CD8-positive, alpha-beta memory T cell (primary cell): Measurements from ENCODE around the gene DYDC1. TPM values are rescaled to one million over a fixed set of nuclear protein-coding genes. Genes with fewer than 3 reads are reported as not detected.
A peak's percentile ranks its signal among the peaks of the same experiment; 100 is the strongest.
"Not testable (repeated sequence)": the region's sequence is repeated elsewhere in the genome, so short reads cannot be mapped to it uniquely, and the experiment has no call there.

Experiments used
- CTCF ChIA-PET: fragments of 350-600 bp; sonication (Branson Sonifier 250); formaldehyde crosslinking; loops from one replicate; lab custom pipeline; 2021; ENCODE audit warnings: antibody characterized with exemption; lab: Charles Lee
- POLR2A ChIA-PET: fragments of 350-600 bp; sonication (Branson Sonifier 250); formaldehyde crosslinking; loops from one replicate; lab custom pipeline; 2021; ENCODE audit warnings: antibody characterized with exemption; lab: Charles Lee
- DNase-seq, 5 donors: peaks; one replicate each; pipeline versions ENCODE4 v3.0.0 to v3.0.0-alpha.2; 2020 to 2022; ENCODE audit warnings: mixed read lengths in 1 of 5
- H3K27ac ChIP-seq: one replicate; pipeline ENCODE4 v1.7.0; 2013; ENCODE audit warnings: low read depth, mild to moderate bottlenecking, low read length, moderate library complexity
- H3K27me3 ChIP-seq: 2 replicates; pipeline ENCODE4 v1.7.0; 2013; ENCODE audit warnings: low read length, mild to moderate bottlenecking; ENCODE audit not compliant: insufficient read depth, poor library complexity, severe bottlenecking
- H3K36me3 ChIP-seq: 2 replicates; pipeline ENCODE4 v1.7.0; 2013; ENCODE audit warnings: mild to moderate bottlenecking, low read length, moderate library complexity; ENCODE audit not compliant: insufficient read depth
- H3K4me1 ChIP-seq: 2 replicates; pipeline ENCODE4 v1.7.0; 2013; ENCODE audit warnings: mild to moderate bottlenecking, low read length, moderate library complexity; ENCODE audit not compliant: insufficient read depth
- H3K4me3 ChIP-seq: 2 replicates; pipeline ENCODE4 v1.7.0; 2013; ENCODE audit warnings: mild to moderate bottlenecking, low read length
- H3K9me3 ChIP-seq: 2 replicates; pipeline ENCODE4 v1.7.0; 2013; ENCODE audit warnings: mild to moderate bottlenecking, low read length
- H3K27ac Mint-ChIP-seq, 8 donors: one replicate each; pipeline ENCODE4 v1.8.0; 2020 to 2021; ENCODE audit warnings: mixed read lengths in 8 of 8, mild to moderate bottlenecking in 6 of 8, inconsistent platforms in 3 of 8, moderate library complexity in 3 of 8
- H3K27me3 Mint-ChIP-seq, 2 donors: one replicate each; pipeline ENCODE4 v1.8.0; 2020 to 2021; ENCODE audit warnings: mixed read lengths in 2 of 2, mild to moderate bottlenecking in 1 of 2, moderate library complexity in 1 of 2
- H3K36me3 Mint-ChIP-seq, 3 donors: one replicate each; pipeline ENCODE4 v1.8.0; 2020 to 2021; ENCODE audit warnings: mixed read lengths in 3 of 3, inconsistent platforms in 1 of 3, mild to moderate bottlenecking in 1 of 3
- H3K4me1 Mint-ChIP-seq, 3 donors: one replicate each; pipeline ENCODE4 v1.8.0; 2020 to 2021; ENCODE audit warnings: mixed read lengths in 3 of 3, inconsistent platforms in 1 of 3, mild to moderate bottlenecking in 1 of 3
- H3K4me3 Mint-ChIP-seq, 7 donors: one replicate each; pipeline ENCODE4 v1.8.0; 2020 to 2021; ENCODE audit warnings: mixed read lengths in 7 of 7, mild to moderate bottlenecking in 6 of 7, moderate library complexity in 4 of 7, inconsistent platforms in 2 of 7
- H3K9me3 Mint-ChIP-seq, 5 donors: one replicate each; pipeline ENCODE4 v1.8.0; 2020 to 2022; ENCODE audit warnings: mixed read lengths in 5 of 5, mild to moderate bottlenecking in 3 of 5, moderate library complexity in 2 of 5, inconsistent platforms in 1 of 5
- polyA plus RNA-seq: library from polyadenylated mRNA; unstranded; fragments of 300-500 nt; fragmentation: Illumina TruSeq; gene quantifications from one replicate; pipeline ENCODE4 v1.2.3, GENCODE V29; 2021
- total RNA-seq, 2 experiments: library from RNA; stranded (reverse); gene quantifications; one replicate each; pipeline ENCODE4 v1.2.3, GENCODE V29; 2021

DYDC1 gene
- total and polyA plus RNA-seq, 3 experiments from 2014 or later, result not detected

DNA sequence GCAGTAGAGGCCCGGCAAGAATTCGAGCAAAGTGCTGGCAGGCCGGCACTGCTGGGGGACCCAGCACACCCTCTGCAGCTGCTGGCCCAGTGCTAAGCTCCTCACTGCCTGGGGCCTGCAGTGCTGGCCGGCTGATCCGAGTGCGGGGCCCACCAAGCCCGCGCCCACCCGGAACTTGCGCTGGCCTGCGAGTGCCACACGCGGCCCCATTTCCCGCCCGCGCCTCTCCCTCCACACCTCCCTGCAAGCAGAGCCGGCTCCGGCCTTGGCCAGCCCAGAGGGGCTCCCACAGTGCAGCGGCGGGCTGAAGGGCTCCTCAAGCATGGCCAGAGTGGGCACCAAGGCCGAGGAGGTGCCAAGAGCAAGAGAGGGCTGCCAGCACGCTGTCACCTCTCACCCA is 3.1 kb upstream of the DYDC1 start:
- Mint-ChIP-seq H3K36me3 (no peaks in the 10 kb centered on the region), H3K9me3 (no peaks in the 10 kb centered on the region), H3K4me1 (peaks cover 9 to 14% (median 10%) of the 10 kb centered on the region in 3 donors), H3K27ac (no peak overlapping the region), H3K27me3 (peaks cover 22 to 28% of the 10 kb centered on the region in 2 donors), H3K4me3 (no peak overlapping the region)
- Histone ChIP-seq H3K4me1 (no peaks in the 10 kb centered on the region), H3K4me3 (no peak overlapping the region), H3K27me3 (no peaks in the 10 kb centered on the region), H3K27ac (no peak overlapping the region), H3K9me3 (no peaks in the 10 kb centered on the region), H3K36me3 (no peaks in the 10 kb centered on the region)
- DNase-seq, result no peak
- POLR2A ChIA-PET, result no interaction called here
- CTCF ChIA-PET, result interaction anchor here (0.9 kb wide), 1 partner anchor 12 kb away, joined by 3 read pairs; no protein-coding TSS in a partner anchor

DNA sequence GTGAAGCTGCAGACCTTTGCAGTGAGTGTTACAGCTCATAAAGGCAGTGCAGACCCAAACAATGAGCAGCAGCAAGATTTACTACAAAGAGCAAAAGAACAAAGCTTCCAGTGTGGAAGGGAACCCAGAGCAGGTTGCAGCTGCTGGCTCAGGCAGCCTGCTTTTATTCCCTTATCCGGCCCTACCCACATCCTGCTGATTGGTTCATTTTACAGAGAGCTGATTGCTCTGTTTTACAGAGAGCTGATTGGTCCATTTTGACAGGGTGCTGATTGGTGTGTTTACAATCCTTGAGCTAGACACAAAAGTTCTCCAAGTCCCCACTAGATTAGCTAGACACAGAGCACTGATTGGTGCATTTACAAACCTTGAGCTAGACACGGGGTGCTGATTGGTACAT is 2.4 kb upstream of the DYDC1 start:
- H3K4me3 ChIP-seq, DNase-seq, POLR2A ChIA-PET, H3K4me1 ChIP-seq, H3K27me3 ChIP-seq, H3K27ac ChIP-seq, H3K36me3 ChIP-seq, H3K4me3 Mint-ChIP-seq, H3K9me3 Mint-ChIP-seq, H3K36me3 Mint-ChIP-seq, H3K9me3 ChIP-seq: not testable (repeated sequence)
- CTCF ChIA-PET, result interaction anchor here (0.9 kb wide), 1 partner anchor 12 kb away, joined by 3 read pairs; no protein-coding TSS in a partner anchor
- H3K27me3 Mint-ChIP-seq, result peaks cover 22 to 31% of the 10 kb centered on the region in 2 donors
- H3K4me1 Mint-ChIP-seq, result peaks cover 9 to 14% (median 10%) of the 10 kb centered on the region in 3 donors
- H3K27ac Mint-ChIP-seq, result peak overlapping the region in 1 of 8 donors; percentile 60

DNA sequence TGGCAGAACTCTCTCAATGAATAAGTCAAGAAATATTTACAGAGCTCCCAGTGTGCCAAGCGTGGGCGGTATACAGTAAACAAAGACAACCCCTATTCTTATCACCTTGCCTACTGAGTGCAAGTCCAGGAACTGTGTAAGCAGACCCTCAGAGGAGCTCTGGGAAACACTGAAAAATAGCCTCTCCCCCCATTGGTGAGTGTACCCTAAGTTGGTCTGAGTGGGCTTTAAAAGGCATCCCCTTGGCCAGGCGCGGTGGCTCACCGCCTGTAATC is 1.2 kb upstream of the DYDC1 start:
- Mint-ChIP-seq H3K36me3 (no peaks in the 10 kb centered on the region), H3K4me1 (peaks cover 9 to 14% (median 10%) of the 10 kb centered on the region in 3 donors), H3K4me3 (peak overlapping the region in 2 of 7 donors; percentile 5 to 60), H3K9me3 (no peaks in the 10 kb centered on the region), H3K27me3 (peaks cover 25 to 38% of the 10 kb centered on the region in 2 donors), H3K27ac (no peak overlapping the region)
- Histone ChIP-seq H3K4me1 (no peaks in the 10 kb centered on the region), H3K36me3 (no peaks in the 10 kb centered on the region), H3K27me3 (no peaks in the 10 kb centered on the region), H3K27ac (no peak overlapping the region), H3K9me3 (no peaks in the 10 kb centered on the region), H3K4me3 (no peak overlapping the region)
- CTCF ChIA-PET, result no interaction called here
- DNase-seq, result no peak
- POLR2A ChIA-PET, result no interaction called here

DNA sequence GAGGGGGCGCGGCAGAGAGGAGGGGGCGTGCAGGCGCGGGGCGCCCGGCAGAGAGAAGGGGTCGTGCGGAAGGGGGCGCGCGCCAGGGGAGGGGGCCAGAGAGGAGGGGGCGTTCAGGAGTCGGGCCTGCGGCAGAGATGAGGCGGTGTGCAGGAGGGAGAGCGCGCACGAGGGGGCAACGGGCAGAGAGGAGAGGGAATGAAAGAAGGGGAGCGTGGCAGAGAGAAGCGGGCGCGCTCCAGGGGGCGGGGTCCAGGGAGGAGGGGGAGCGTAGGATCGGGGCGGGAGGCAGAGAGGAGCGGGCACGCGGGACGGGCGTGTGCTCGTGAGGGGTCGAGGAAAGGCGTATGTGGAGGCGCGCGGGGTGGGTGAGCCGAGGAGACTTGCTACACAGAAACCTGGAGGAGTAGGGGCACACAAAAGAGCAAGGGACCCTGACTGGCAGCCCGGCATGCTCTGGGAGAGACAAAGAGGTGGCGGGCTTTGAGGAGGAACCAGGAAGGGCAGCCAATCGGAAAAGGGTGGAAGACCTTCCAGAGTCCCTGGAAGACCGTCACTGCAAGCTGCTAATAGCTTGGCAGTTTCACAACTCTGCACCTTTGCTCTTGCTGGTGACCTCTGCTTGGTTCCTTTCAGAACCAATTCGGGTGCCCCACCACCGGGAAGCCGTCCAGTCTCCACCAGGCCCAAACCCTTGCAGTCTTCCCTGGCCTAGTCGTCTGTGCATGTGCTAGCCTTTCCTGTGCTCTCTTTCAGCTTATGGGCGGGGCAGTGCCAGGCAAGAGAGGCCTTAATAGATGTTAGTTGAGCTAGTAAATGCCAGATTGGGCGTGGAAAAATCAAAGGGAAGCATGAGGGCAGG is 665 bp upstream of the DYDC1 start:
- H3K4me3 ChIP-seq, result no peak overlapping the region
- DNase-seq, result peak in 1 of 5 donors; percentile 3
- Mint-ChIP-seq H3K27ac (no peak overlapping the region), H3K4me3 (peak overlapping the region in 6 of 7 donors; percentile 38 to 71 (median 58)), H3K36me3 (no peaks in the 10 kb centered on the region), H3K9me3 (no peaks in the 10 kb centered on the region), H3K4me1 (peaks cover 9 to 14% (median 10%) of the 10 kb centered on the region in 3 donors), H3K27me3 (peaks cover 25 to 42% of the 10 kb centered on the region in 2 donors)
- H3K27me3 ChIP-seq, result no peaks in the 10 kb centered on the region
- H3K36me3 ChIP-seq, result no peaks in the 10 kb centered on the region
- CTCF ChIA-PET, result no interaction called here
- no peak overlapping the region for H3K27ac ChIP-seq
- H3K9me3 ChIP-seq, result no peaks in the 10 kb centered on the region
- POLR2A ChIA-PET, result no interaction called here
- H3K4me1 ChIP-seq, result no peaks in the 10 kb centered on the region

DNA sequence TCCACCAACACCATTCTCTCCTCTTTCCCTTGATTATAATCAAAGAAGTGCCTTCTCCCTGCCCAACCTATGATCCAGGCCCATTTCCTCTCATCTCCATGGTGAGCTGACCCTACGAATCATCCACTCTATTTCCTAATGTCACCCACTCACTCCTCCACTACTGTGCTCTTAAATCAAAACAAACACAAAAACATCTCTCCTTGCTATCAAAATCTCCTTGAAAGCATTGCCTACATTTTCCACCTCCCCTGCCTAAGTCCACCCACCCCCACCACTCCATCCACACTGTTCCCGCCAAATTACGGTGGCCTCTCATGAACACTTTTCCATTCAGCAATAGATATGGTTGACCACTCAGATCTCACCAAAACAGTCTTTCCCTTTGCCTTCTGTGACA is 5.3 kb downstream of the DYDC1 start:
- ChIA-PET CTCF (no interaction called here), POLR2A (no interaction called here)
- Histone ChIP-seq H3K4me1 (no peaks in the 10 kb centered on the region), H3K27me3 (no peaks in the 10 kb centered on the region), H3K4me3 (no peak overlapping the region), H3K27ac (no peak overlapping the region), H3K36me3 (no peaks in the 10 kb centered on the region), H3K9me3 (no peaks in the 10 kb centered on the region)
- peaks cover 0 to 2% (median 0%) of the 10 kb centered on the region in 3 donors for H3K36me3 Mint-ChIP-seq
- H3K27me3 Mint-ChIP-seq, result peaks cover 19 to 54% of the 10 kb centered on the region in 2 donors
- no peak overlapping the region for H3K4me3 Mint-ChIP-seq
- peaks cover 8 to 10% (median 10%) of the 10 kb centered on the region in 3 donors for H3K4me1 Mint-ChIP-seq
- no peak for DNase-seq
- H3K9me3 Mint-ChIP-seq, result no peaks in the 10 kb centered on the region
- peak overlapping the region in 2 of 8 donors; percentile 2 to 8 for H3K27ac Mint-ChIP-seq

DNA sequence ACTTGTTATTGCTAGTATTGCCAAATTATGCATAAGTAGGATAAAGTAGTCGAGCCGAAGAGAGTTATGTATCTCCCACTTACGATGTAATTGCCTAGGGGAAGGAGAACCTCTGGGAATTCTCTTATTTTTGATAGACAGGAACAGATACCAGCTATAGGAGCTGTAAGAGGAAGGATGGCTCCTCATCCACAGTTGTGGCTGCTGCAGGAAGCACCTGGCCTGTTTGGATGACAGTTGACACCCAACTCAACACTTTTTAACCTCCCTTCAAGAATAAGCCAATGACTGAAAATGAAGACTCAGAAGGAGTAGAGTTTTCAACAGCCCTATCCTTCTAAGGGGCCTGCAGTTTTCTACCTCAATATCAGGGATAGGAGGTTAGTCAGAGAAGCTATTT is 6.3 kb downstream of the DYDC1 start:
- no peaks in the 10 kb centered on the region for H3K4me1 Mint-ChIP-seq

DNA sequence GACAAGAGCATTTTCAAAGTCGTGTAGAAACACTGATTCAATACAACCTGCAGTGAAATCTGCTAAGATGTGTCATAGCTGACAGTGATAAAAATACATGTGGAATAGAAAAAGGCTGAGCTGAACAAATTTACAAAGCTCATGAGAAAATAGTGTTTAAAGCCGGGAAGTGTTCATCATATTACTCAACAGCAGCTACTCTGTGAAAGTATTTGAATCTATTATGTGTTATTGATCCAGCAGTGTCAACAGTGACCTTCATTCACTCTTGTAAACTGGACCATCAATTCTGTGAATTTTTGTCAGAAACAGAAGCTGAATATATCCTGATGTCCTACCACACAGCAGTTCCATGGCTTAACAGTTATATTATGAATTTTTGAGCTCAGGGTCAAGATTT is 11.6 kb downstream of the DYDC1 start:
- POLR2A ChIA-PET, result no interaction called here
- H3K4me1 Mint-ChIP-seq, result no peaks in the 10 kb centered on the region
- H3K4me1 ChIP-seq, result no peaks in the 10 kb centered on the region
- no peak overlapping the region for H3K27ac Mint-ChIP-seq
- peaks cover 0 to 15% of the 10 kb centered on the region in 2 donors for H3K27me3 Mint-ChIP-seq
- no peaks in the 10 kb centered on the region for H3K27me3 ChIP-seq
- H3K9me3 ChIP-seq, result no peaks in the 10 kb centered on the region
- no peaks in the 10 kb centered on the region for H3K36me3 Mint-ChIP-seq
- H3K4me3 Mint-ChIP-seq, result no peak overlapping the region
- no peaks in the 10 kb centered on the region for H3K9me3 Mint-ChIP-seq
- H3K36me3 ChIP-seq, result no peaks in the 10 kb centered on the region
- no peak overlapping the region for H3K4me3 ChIP-seq
- no peak overlapping the region for H3K27ac ChIP-seq
- CTCF ChIA-PET, result no interaction called here
- no peak for DNase-seq

More for the DNA sequence above, 6.3 kb downstream of the DYDC1 start:
- Histone ChIP-seq H3K27ac (no peak overlapping the region), H3K4me3 (no peak overlapping the region), H3K4me1 (no peaks in the 10 kb centered on the region), H3K36me3 (no peaks in the 10 kb centered on the region), H3K9me3 (no peaks in the 10 kb centered on the region), H3K27me3 (no peaks in the 10 kb centered on the region)
- ChIA-PET POLR2A (no interaction called here), CTCF (no interaction called here)
- Mint-ChIP-seq H3K27me3 (peaks cover 11 to 44% of the 10 kb centered on the region in 2 donors), H3K36me3 (peaks cover 0 to 2% (median 0%) of the 10 kb centered on the region in 3 donors), H3K9me3 (no peaks in the 10 kb centered on the region), H3K27ac (no peak overlapping the region), H3K4me3 (no peak overlapping the region)
- no peak for DNase-seq

DNA sequence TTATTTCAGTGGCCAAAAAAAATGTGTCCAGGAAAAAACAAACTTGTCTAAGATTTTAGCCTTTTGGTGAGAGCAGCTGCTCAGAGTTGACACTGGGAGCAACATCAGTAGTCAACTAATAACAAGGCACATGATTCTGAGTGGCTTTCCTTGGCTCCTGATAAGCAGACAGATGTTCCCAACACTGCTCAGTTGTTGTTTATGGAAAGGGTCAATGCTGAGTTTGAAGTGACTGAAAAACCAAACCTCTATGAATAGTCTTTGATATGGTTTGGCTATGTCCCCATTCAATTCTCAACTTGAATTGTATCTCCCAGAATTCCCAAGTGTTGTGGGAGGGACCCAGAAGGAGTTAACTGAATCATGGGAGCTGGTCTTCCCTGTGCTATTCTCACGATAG is 12.3 kb downstream of the DYDC1 start:
- no peak for DNase-seq
- ChIA-PET POLR2A (no interaction called here), CTCF (no interaction called here)
- H3K27ac ChIP-seq, result no peak overlapping the region
- Mint-ChIP-seq H3K27ac (no peak overlapping the region), H3K36me3 (no peaks in the 10 kb centered on the region), H3K4me1 (no peaks in the 10 kb centered on the region), H3K27me3 (peaks cover 0 to 14% of the 10 kb centered on the region in 2 donors), H3K4me3 (no peak overlapping the region), H3K9me3 (no peaks in the 10 kb centered on the region)
- H3K9me3 ChIP-seq, result no peaks in the 10 kb centered on the region
- H3K27me3 ChIP-seq, result no peaks in the 10 kb centered on the region
- H3K36me3 ChIP-seq, result no peaks in the 10 kb centered on the region
- H3K4me3 ChIP-seq, result no peak overlapping the region
- no peaks in the 10 kb centered on the region for H3K4me1 ChIP-seq
